Fibroblast of lung (primary cell): Measurements from ENCODE around the gene ZNF862. TPM values are rescaled to one million over a fixed set of nuclear protein-coding genes. Genes with fewer than 3 reads are reported as not detected.
A peak's percentile ranks its signal among the peaks of the same experiment; 100 is the strongest.

ENCODE experiments used
- DNase-seq, 2 donors: peaks; one replicate each; pipeline versions ENCODE4 v3.0.0 to v3.0.0-alpha.2; 2010; ENCODE audit warnings: low read depth in 2 of 2
- H2AFZ ChIP-seq: 2 replicates; pipeline ENCODE4 v1.5.1; 2012; ENCODE audit warnings: low read length, control low read depth, inconsistent platforms
- H3K27ac ChIP-seq: 2 replicates; pipeline ENCODE4 v1.5.1; 2011; ENCODE audit warnings: low read length, control low read depth; ENCODE audit not compliant: insufficient read depth
- H3K27me3 ChIP-seq: 2 replicates; pipeline ENCODE4 v1.5.1; 2011; ENCODE audit warnings: mild to moderate bottlenecking, low read length; ENCODE audit not compliant: control insufficient read depth, insufficient read depth
- H3K36me3 ChIP-seq: 2 replicates; pipeline ENCODE4 v1.5.1; 2011; ENCODE audit warnings: low read length; ENCODE audit not compliant: control insufficient read depth, insufficient read depth
- H3K4me1 ChIP-seq: 2 replicates; pipeline ENCODE4 v1.5.1; 2011; ENCODE audit warnings: low read length; ENCODE audit not compliant: control insufficient read depth, insufficient read depth; ENCODE audit errors: extremely low read depth
- H3K4me2 ChIP-seq: 2 replicates; pipeline ENCODE4 v1.5.1; 2011; ENCODE audit warnings: low read length, control low read depth; ENCODE audit not compliant: insufficient read depth; ENCODE audit errors: extremely low read depth
- H3K4me3 ChIP-seq, 4 experiments: fragments of 200-600 bp in 1 of 4; sonication (generic) in 1 of 4; replicated peaks in 1 of 4; 2 replicates each; pipeline ENCODE4 v1.5.1; 2011 to 2016; ENCODE audit warnings: low read length in 4 of 4, low read depth in 3 of 4, mild to moderate bottlenecking in 3 of 4, control low read depth in 2 of 4, inconsistent platforms in 1 of 4, mixed read lengths in 1 of 4; ENCODE audit not compliant: insufficient read depth in 1 of 4; ENCODE audit errors: control extremely low read depth in 1 of 4
- H3K79me2 ChIP-seq: 2 replicates; pipeline ENCODE4 v1.5.1; 2012; ENCODE audit warnings: mild to moderate bottlenecking, low read length, inconsistent platforms; ENCODE audit not compliant: control insufficient read depth, insufficient read depth
- H3K9ac ChIP-seq: 2 replicates; pipeline ENCODE4 v1.5.1; 2011; ENCODE audit warnings: mild to moderate bottlenecking, low read length, control low read depth; ENCODE audit not compliant: insufficient read depth
- H3K9me3 ChIP-seq: 2 replicates; pipeline ENCODE4 v1.5.1; 2012; ENCODE audit warnings: low read depth, low read length; ENCODE audit not compliant: control insufficient read depth, insufficient read depth
- H4K20me1 ChIP-seq: 2 replicates; pipeline ENCODE4 v1.5.1; 2011; ENCODE audit warnings: low read length; ENCODE audit not compliant: control insufficient read depth, insufficient read depth; ENCODE audit errors: extremely low read depth
- EZH2 ChIP-seq: IDR thresholded peaks from 2 replicates; pipeline ENCODE4 v1.5.1; 2012; ENCODE audit warnings: low read length, control low read depth, mild to moderate bottlenecking; ENCODE audit errors: missing control alignments
- polyA plus RNA-seq, 2 donors: library from polyadenylated mRNA; depleted of rRNA in 1 of 2; stranded (reverse) in 1 of 2; unstranded in 1 of 2; fragments of >200 nt; gene quantifications; 2 replicates each; pipeline ENCODE4 v1.2.1, GENCODE V29; 2011 to 2012; ENCODE audit warnings: missing spikeins in 1 of 2
- total RNA-seq: library from RNA; depleted of rRNA; stranded (reverse); fragments of >200 nt; gene quantifications from 2 replicates; pipeline ENCODE4 v1.2.1, GENCODE V29; 2014
- TF ChIP-seq, protein P1 (sequence below), 2 donors: IDR thresholded peaks in 1 of 2; conservative IDR thresholded peaks in 1 of 2; 1 replicate in 1 of 2; 2 replicates in 1 of 2; pipeline ENCODE4 v1.5.1; 2011 to 2012; ENCODE audit warnings: low read length in 2 of 2, control low read depth in 1 of 2, inconsistent platforms in 1 of 2, low read depth in 1 of 2, mild to moderate bottlenecking in 1 of 2

Gene ZNF862
- total and polyA plus RNA-seq, 2 donors (not counting 1 experiment from before 2014, with no cell fraction given) = 4.7 to 10.9 TPM

DNA sequence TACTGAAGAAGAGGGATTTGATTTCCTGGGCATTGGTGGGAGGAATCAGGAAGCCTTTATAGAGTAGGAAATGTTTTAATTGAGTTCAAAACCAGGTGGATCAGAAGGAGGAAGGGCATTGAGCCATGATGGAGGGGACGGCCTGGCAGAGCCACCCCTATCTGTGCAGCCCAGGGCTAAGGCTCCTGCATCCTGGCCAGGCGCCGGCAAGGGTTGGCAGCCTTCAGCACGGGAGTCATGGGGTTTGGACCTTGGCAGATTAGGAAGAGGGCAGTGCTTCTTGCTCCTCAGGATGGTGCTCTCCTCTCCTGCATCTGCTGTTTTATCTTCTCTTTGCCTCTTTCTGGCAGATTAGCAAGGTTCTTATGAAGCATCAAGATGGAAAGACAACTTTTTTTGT lies 12.5 kb downstream of the ZNF862 start:
- no peak overlapping the region for H2AFZ ChIP-seq
- H3K36me3 ChIP-seq = peaks cover 2% of the 10 kb centered on the region
- no peak overlapping the region for H3K4me3 ChIP-seq
- no peak for DNase-seq
- no peaks in the 10 kb centered on the region for H3K27me3 ChIP-seq
- no peak overlapping the region for H3K27ac ChIP-seq
- no peak overlapping the region for H3K9ac ChIP-seq
- H4K20me1 ChIP-seq = no peaks in the 10 kb centered on the region
- no peaks in the 10 kb centered on the region for H3K9me3 ChIP-seq
- TF ChIP-seq, protein P1, sequence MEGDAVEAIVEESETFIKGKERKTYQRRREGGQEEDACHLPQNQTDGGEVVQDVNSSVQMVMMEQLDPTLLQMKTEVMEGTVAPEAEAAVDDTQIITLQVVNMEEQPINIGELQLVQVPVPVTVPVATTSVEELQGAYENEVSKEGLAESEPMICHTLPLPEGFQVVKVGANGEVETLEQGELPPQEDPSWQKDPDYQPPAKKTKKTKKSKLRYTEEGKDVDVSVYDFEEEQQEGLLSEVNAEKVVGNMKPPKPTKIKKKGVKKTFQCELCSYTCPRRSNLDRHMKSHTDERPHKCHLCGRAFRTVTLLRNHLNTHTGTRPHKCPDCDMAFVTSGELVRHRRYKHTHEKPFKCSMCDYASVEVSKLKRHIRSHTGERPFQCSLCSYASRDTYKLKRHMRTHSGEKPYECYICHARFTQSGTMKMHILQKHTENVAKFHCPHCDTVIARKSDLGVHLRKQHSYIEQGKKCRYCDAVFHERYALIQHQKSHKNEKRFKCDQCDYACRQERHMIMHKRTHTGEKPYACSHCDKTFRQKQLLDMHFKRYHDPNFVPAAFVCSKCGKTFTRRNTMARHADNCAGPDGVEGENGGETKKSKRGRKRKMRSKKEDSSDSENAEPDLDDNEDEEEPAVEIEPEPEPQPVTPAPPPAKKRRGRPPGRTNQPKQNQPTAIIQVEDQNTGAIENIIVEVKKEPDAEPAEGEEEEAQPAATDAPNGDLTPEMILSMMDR (conservative IDR thresholded peaks at IDR 0.05 in 1 of 2, IDR thresholded peaks at IDR 0.05 in 1 of 2; ENCODE audit: low read depth in 1 of 2, low read length in 2 of 2) = no peak
- no peak for TF ChIP-seq EZH2
- H3K4me1 ChIP-seq = peaks cover 5% of the 10 kb centered on the region
- H3K79me2 ChIP-seq = no peaks in the 10 kb centered on the region
- no peak overlapping the region for H3K4me2 ChIP-seq

- H3K27me3 ChIP-seq = no peaks in the 10 kb centered on the region
- DNase-seq = no peak
- no peak for TF ChIP-seq EZH2
- TF ChIP-seq, protein P1 (conservative IDR thresholded peaks at IDR 0.05 in 1 of 2, IDR thresholded peaks at IDR 0.05 in 1 of 2; ENCODE audit: low read depth in 1 of 2, low read length in 2 of 2) = no peak
- H2AFZ ChIP-seq = no peak overlapping the region
- peaks cover 5% of the 10 kb centered on the region for H3K4me1 ChIP-seq
- no peak overlapping the region for H3K4me3 ChIP-seq
- no peaks in the 10 kb centered on the region for H3K79me2 ChIP-seq
- H3K4me2 ChIP-seq = no peak overlapping the region
- H3K36me3 ChIP-seq = peaks cover 2% of the 10 kb centered on the region
- H3K9ac ChIP-seq = no peak overlapping the region
- no peaks in the 10 kb centered on the region for H4K20me1 ChIP-seq
- no peaks in the 10 kb centered on the region for H3K9me3 ChIP-seq
- no peak overlapping the region for H3K27ac ChIP-seq
These were observed 13.3 kb downstream of the ZNF862 start for GRCh38 chr7:149851449-149851848.

- Histone ChIP-seq H3K4me2 (no peak overlapping the region), H3K27me3 (no peaks in the 10 kb centered on the region), H2AFZ (no peak overlapping the region), H3K9ac (no peak overlapping the region), H3K4me3 (no peak overlapping the region), H3K36me3 (no peaks in the 10 kb centered on the region), H4K20me1 (no peaks in the 10 kb centered on the region), H3K4me1 (peaks cover 5% of the 10 kb centered on the region), H3K79me2 (no peaks in the 10 kb centered on the region), H3K9me3 (no peaks in the 10 kb centered on the region), H3K27ac (no peak overlapping the region)
- TF ChIP-seq EZH2 = no peak
- TF ChIP-seq, protein P1 (conservative IDR thresholded peaks at IDR 0.05 in 1 of 2, IDR thresholded peaks at IDR 0.05 in 1 of 2; ENCODE audit: low read depth in 1 of 2, low read length in 2 of 2) = no peak
- peak in 1 of 2 donors; percentile 86 for DNase-seq
These were observed 15.0 kb downstream of the ZNF862 start for GRCh38 chr7:149853157-149853556.
